NCI-H1105 (cell line): ENCODE data around the gene MSRB1.
"Not testable (repeated sequence)": the region's sequence is repeated elsewhere in the genome, so short reads cannot be mapped to it uniquely, and the experiment has no call there.

Experiments
- DNase-seq: peaks from one replicate; lab custom pipeline; 2025; lab: John Stamatoyannopoulos, UW

The MSRB1 gene

GRCh38 chr16:1915732-1916639 is 27.0 kb downstream of the MSRB1 start:
- DNase-seq, result no peak

- no peak for DNase-seq
Observed at GRCh38 chr16:1914988-1915387, 28.0 kb downstream of the MSRB1 start.

GRCh38 chr16:1914084-1914608 is 28.9 kb downstream of the MSRB1 start:
- DNase-seq, result no peak

- DNase-seq, result no peak
Observed at GRCh38 chr16:1913327-1914083, 29.5 kb downstream of the MSRB1 start.

- no peak for DNase-seq
Observed at GRCh38 chr16:1912215-1912543, 30.8 kb downstream of the MSRB1 start.

- DNase-seq, result no peak
Observed at GRCh38 chr16:1911467-1912214, 31.4 kb downstream of the MSRB1 start.

- DNase-seq, result no peak
Observed at GRCh38 chr16:1909561-1910231, 33.3 kb downstream of the MSRB1 start.

- no peak for DNase-seq
Observed at GRCh38 chr16:1908983-1909382, 34.0 kb downstream of the MSRB1 start.

- no peak for DNase-seq
Observed at GRCh38 chr16:1908184-1908583, 34.8 kb downstream of the MSRB1 start.

- DNase-seq, result no peak
Observed at GRCh38 chr16:1907226-1907860, 35.7 kb downstream of the MSRB1 start.

GRCh38 chr16:1906846-1907165 is 36.2 kb downstream of the MSRB1 start:
- DNase-seq, result no peak

- no peak for DNase-seq
Observed at GRCh38 chr16:1906055-1906845, 36.7 kb downstream of the MSRB1 start.

GRCh38 chr16:1903845-1904840 is 38.9 kb downstream of the MSRB1 start:
- no peak for DNase-seq

GRCh38 chr16:1903220-1903574 is 39.8 kb downstream of the MSRB1 start:
- DNase-seq, result no peak

- no peak for DNase-seq
Observed at GRCh38 chr16:1902547-1903219, 40.3 kb downstream of the MSRB1 start.

GRCh38 chr16:1900452-1900774 is 42.6 kb downstream of the MSRB1 start:
- no peak for DNase-seq

- no peak for DNase-seq
Observed at GRCh38 chr16:1899641-1900451, 43.2 kb downstream of the MSRB1 start.

- not testable (repeated sequence) for DNase-seq
Observed at GRCh38 chr16:1897692-1898091, 45.3 kb downstream of the MSRB1 start.
